ENCODE results near the gene ATF6.

DNA sequence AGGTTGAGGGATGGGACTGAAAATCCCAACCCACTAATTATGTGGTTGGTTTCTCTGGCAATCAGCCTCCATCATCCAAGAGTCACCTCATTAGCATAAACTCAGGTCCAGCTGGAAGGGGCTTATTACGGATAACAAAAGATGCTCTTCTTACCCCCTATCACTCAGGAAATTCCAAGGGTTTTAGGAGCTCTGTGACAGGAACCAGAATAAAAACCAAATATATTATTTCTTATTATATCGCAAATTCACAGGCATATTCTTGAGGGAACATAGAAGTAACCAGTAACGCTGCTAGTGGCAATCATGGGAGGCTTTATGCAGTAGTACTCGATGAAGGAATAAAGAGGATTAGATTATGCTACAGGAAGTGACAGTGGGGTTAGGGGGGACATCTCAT, 59.7 kb downstream of the ATF6 start:
- TF ChIP-seq SP1 (IDR thresholded peaks at IDR 0.05; ENCODE audit: low read depth) = no peak
- TF ChIP-seq POLR2AphosphoS5 (IDR thresholded peaks at IDR 0.05; ENCODE audit: low read depth, low read length) = no peak
- TF ChIP-seq, protein P1, sequence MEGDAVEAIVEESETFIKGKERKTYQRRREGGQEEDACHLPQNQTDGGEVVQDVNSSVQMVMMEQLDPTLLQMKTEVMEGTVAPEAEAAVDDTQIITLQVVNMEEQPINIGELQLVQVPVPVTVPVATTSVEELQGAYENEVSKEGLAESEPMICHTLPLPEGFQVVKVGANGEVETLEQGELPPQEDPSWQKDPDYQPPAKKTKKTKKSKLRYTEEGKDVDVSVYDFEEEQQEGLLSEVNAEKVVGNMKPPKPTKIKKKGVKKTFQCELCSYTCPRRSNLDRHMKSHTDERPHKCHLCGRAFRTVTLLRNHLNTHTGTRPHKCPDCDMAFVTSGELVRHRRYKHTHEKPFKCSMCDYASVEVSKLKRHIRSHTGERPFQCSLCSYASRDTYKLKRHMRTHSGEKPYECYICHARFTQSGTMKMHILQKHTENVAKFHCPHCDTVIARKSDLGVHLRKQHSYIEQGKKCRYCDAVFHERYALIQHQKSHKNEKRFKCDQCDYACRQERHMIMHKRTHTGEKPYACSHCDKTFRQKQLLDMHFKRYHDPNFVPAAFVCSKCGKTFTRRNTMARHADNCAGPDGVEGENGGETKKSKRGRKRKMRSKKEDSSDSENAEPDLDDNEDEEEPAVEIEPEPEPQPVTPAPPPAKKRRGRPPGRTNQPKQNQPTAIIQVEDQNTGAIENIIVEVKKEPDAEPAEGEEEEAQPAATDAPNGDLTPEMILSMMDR (IDR thresholded peaks at IDR 0.05 in 2 of 3, conservative IDR thresholded peaks at IDR 0.05 in 1 of 3; ENCODE audit: borderline replicate concordance in 1 of 3, insufficient read depth in 1 of 3, low read depth in 2 of 3, low read length in 2 of 3) = no peak
- no peak for TF ChIP-seq POLR2A (IDR thresholded peaks at IDR 0.05; ENCODE audit: borderline replicate concordance, extremely low read depth, insufficient read depth, insufficient read length)

Data from HCT116 (cell line).